HG03442 (cell line): ENCODE data around the gene PIEZO1.
"Not testable (repeated sequence)": the region's sequence is repeated elsewhere in the genome, so short reads cannot be mapped to it uniquely, and the experiment has no call there.

Source experiments
- ATAC-seq: cut with Tn5 transposase; IDR thresholded peaks from one replicate; pipeline ENCODE4 v1.9.1; 2021; ENCODE audit warnings: mild to moderate bottlenecking, moderate library complexity; ENCODE audit not compliant: unreplicated experiment

PIEZO1 gene

GRCh38 chr16:88785106-88785924 lies at the start of gene PIEZO1:
PIEZO1 (minus strand) TSS chr16:88785220; CDS start chr16:88784964, 256 bp downstream.
- ATAC-seq: no peak

GRCh38 chr16:88834670-88835069 lies 49.6 kb upstream of the PIEZO1 start:
- no peak for ATAC-seq

GRCh38 chr16:88833086-88833485 lies 48.1 kb upstream of the PIEZO1 start:
- ATAC-seq: no peak

- ATAC-seq: no peak
These were observed 46.8 kb upstream of the PIEZO1 start for GRCh38 chr16:88831838-88832237.

- ATAC-seq: no peak
These were observed 45.8 kb upstream of the PIEZO1 start for GRCh38 chr16:88830783-88831182.

- no peak for ATAC-seq
These were observed 45.2 kb upstream of the PIEZO1 start for GRCh38 chr16:88830258-88830657.

- ATAC-seq: no peak
These were observed 43.7 kb upstream of the PIEZO1 start for GRCh38 chr16:88828711-88829110.

- no peak for ATAC-seq
These were observed 42.7 kb upstream of the PIEZO1 start for GRCh38 chr16:88827727-88828126.

GRCh38 chr16:88826070-88826840 lies 41.2 kb upstream of the PIEZO1 start:
- no peak for ATAC-seq

- ATAC-seq: no peak
These were observed 40.1 kb upstream of the PIEZO1 start for GRCh38 chr16:88825146-88825545.

GRCh38 chr16:88824256-88825077 lies 39.4 kb upstream of the PIEZO1 start:
- no peak for ATAC-seq

- not testable (repeated sequence) for ATAC-seq
These were observed 38.6 kb upstream of the PIEZO1 start for GRCh38 chr16:88823646-88824045.

- no peak for ATAC-seq
These were observed 37.4 kb upstream of the PIEZO1 start for GRCh38 chr16:88822281-88823040.

GRCh38 chr16:88821168-88821850 lies 36.3 kb upstream of the PIEZO1 start:
- no peak for ATAC-seq

GRCh38 chr16:88820385-88821025 lies 35.5 kb upstream of the PIEZO1 start:
- ATAC-seq: no peak

- ATAC-seq: no peak
These were observed 34.1 kb upstream of the PIEZO1 start for GRCh38 chr16:88819126-88819525.

- ATAC-seq: no peak
These were observed 33.5 kb upstream of the PIEZO1 start for GRCh38 chr16:88818575-88818874.

- no peak for ATAC-seq
These were observed 33.0 kb upstream of the PIEZO1 start for GRCh38 chr16:88817785-88818574.
